ENCODE measurements around the gene ARFGAP2.

DNA sequence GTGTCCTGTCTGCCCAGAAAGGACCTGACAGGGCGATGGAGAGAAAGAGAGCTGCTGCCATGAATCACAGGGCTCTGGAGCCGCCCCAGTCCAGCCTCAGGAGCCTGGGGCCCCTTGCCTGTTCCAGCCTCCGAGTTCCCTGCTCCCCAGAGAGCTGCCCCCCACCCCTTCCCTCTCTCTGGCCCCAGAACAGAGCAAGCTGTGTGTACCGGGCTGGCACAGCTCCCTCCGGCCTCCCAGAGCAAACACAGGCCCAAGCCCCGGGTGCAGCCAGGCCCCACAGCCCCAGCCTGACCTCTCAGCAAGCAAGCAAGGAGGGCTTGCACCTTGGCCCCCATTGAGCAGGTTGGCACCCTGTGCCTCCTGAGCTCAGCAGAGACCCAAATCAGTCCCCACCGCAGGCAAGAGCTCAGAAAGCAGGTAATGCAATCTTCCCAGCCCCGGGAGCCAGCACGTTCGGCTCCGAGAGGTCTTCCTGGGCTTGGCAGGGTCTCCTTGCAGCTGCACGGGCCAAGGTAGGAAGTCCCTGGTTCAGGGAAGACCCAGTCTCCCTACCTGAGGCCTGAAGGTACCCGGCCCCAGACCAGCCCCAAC lies 8.1 kb upstream of the ARFGAP2 start:
- TF ChIP-seq, protein P1, sequence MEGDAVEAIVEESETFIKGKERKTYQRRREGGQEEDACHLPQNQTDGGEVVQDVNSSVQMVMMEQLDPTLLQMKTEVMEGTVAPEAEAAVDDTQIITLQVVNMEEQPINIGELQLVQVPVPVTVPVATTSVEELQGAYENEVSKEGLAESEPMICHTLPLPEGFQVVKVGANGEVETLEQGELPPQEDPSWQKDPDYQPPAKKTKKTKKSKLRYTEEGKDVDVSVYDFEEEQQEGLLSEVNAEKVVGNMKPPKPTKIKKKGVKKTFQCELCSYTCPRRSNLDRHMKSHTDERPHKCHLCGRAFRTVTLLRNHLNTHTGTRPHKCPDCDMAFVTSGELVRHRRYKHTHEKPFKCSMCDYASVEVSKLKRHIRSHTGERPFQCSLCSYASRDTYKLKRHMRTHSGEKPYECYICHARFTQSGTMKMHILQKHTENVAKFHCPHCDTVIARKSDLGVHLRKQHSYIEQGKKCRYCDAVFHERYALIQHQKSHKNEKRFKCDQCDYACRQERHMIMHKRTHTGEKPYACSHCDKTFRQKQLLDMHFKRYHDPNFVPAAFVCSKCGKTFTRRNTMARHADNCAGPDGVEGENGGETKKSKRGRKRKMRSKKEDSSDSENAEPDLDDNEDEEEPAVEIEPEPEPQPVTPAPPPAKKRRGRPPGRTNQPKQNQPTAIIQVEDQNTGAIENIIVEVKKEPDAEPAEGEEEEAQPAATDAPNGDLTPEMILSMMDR (IDR thresholded peaks at IDR 0.05; ENCODE audit: low read length), result no peak
- TF ChIP-seq EZH2phosphoT487 (IDR thresholded peaks at IDR 0.05; ENCODE audit: low read length), result no peak
- TF ChIP-seq EZH2 (optimal IDR thresholded peaks at IDR 0.05; ENCODE audit: low read depth, low read length), result no peak
